HepG2 (cell line): ENCODE results near the gene DIP2C. TPM values are rescaled to one million over a fixed set of nuclear protein-coding genes. Genes with fewer than 3 reads are reported as not detected.

Experiments
- AKAP8 ChIP-seq: sonication (generic); formaldehyde crosslinking; IDR thresholded peaks from 2 replicates; pipeline ENCODE4 v1.5.1; 2020; ENCODE audit warnings: mild to moderate bottlenecking, missing genetic modification reagents
- ASH2L ChIP-seq: fragments of 300-600, 200-600 bp; sonication (generic); IDR thresholded peaks from 2 replicates; pipeline ENCODE4 v1.7.0; 2017; ENCODE audit warnings: low read depth, mild to moderate bottlenecking, moderate library complexity, mixed read lengths, low read length; ENCODE audit not compliant: insufficient read length
- ATF5 ChIP-seq: sonication (generic); formaldehyde crosslinking; IDR thresholded peaks from 2 replicates; pipeline ENCODE4 v1.4.0; 2020; ENCODE audit warnings: mild to moderate bottlenecking, low read depth, missing genetic modification reagents
- ATF7-NPFF ChIP-seq: sonication (generic); formaldehyde crosslinking; IDR thresholded peaks from 2 replicates; pipeline ENCODE4 v1.8.1; 2023; ENCODE audit warnings: mild to moderate bottlenecking, low read depth, missing genetic modification reagents, moderate library complexity
- CBFB ChIP-seq: sonication (generic); formaldehyde crosslinking; IDR thresholded peaks from 2 replicates; pipeline ENCODE4 v1.4.0; 2020; ENCODE audit warnings: missing genetic modification reagents
- CHD2 ChIP-seq: IDR thresholded peaks from 2 replicates; pipeline ENCODE4 v1.6.1; 2011; ENCODE audit warnings: low read depth, low read length, improper control_type of control experiment
- GABPB1 ChIP-seq: IDR thresholded peaks from 2 replicates; pipeline ENCODE4 v1.6.1; 2016; ENCODE audit warnings: mild to moderate bottlenecking, missing genetic modification reagents, moderate library complexity, missing compliant biosample characterization
- HMGXB4 ChIP-seq, 2 experiments: sonication (generic) in 1 of 2; formaldehyde crosslinking in 1 of 2; IDR thresholded peaks; 2 replicates each; pipeline versions ENCODE4 v1.4.0 to v1.6.1; 2018 to 2020; ENCODE audit warnings: missing genetic modification reagents in 2 of 2, borderline replicate concordance in 1 of 2, low read depth in 1 of 2, mild to moderate bottlenecking in 1 of 2, missing biosample characterization in 1 of 2
- HOXA3 ChIP-seq: sonication (generic); formaldehyde crosslinking; IDR thresholded peaks from 2 replicates; pipeline ENCODE4 v1.5.0; 2020; ENCODE audit warnings: missing genetic modification reagents
- MYNN ChIP-seq: sonication (generic); formaldehyde crosslinking; IDR thresholded peaks from 2 replicates; pipeline ENCODE4 v1.4.0; 2020; ENCODE audit warnings: mild to moderate bottlenecking, low read depth, missing genetic modification reagents
- NFATC3 ChIP-seq: sonication (generic); formaldehyde crosslinking; IDR thresholded peaks from 2 replicates; pipeline ENCODE4 v1.5.1; 2020; ENCODE audit warnings: mild to moderate bottlenecking, missing genetic modification reagents
- PATZ1 ChIP-seq: sonication (generic); formaldehyde crosslinking; IDR thresholded peaks from 2 replicates; pipeline ENCODE4 v1.4.0; 2020; ENCODE audit warnings: missing genetic modification reagents
- SIN3A ChIP-seq: IDR thresholded peaks from 2 replicates; pipeline ENCODE4 v1.6.1; 2011; ENCODE audit warnings: low read depth, mild to moderate bottlenecking, control low read depth, low read length, borderline replicate concordance
- SRSF4 ChIP-seq: fragments of 200-400 bp; formaldehyde crosslinking; IDR thresholded peaks from one replicate; pipeline ENCODE4 v1.6.1; 2018; ENCODE audit warnings: mild to moderate bottlenecking, low read depth, low read length, moderate library complexity; ENCODE audit not compliant: poor library complexity, severe bottlenecking
- ZFX ChIP-seq: sonication (generic); formaldehyde crosslinking; IDR thresholded peaks from 2 replicates; pipeline ENCODE4 v1.4.0; 2020; ENCODE audit warnings: mild to moderate bottlenecking, low read depth, missing genetic modification reagents, moderate library complexity
- ZNF432 ChIP-seq: sonication (generic); formaldehyde crosslinking; IDR thresholded peaks from 2 replicates; pipeline ENCODE4 v1.5.0; 2020; ENCODE audit warnings: missing genetic modification reagents, mild to moderate bottlenecking, borderline replicate concordance
- ZNF446 ChIP-seq: sonication (generic); formaldehyde crosslinking; IDR thresholded peaks from 2 replicates; pipeline ENCODE4 v1.5.0; 2020; ENCODE audit warnings: mild to moderate bottlenecking, missing genetic modification reagents
- ZNF503 ChIP-seq: sonication (generic); formaldehyde crosslinking; IDR thresholded peaks from 2 replicates; pipeline ENCODE4 v1.4.0; 2020; ENCODE audit warnings: missing genetic modification reagents
- ZNF543 ChIP-seq: sonication (generic); formaldehyde crosslinking; IDR thresholded peaks from 2 replicates; pipeline ENCODE4 v1.4.0; 2020; ENCODE audit warnings: mild to moderate bottlenecking, missing genetic modification reagents
- ZNF652 ChIP-seq: IDR thresholded peaks from 2 replicates; pipeline ENCODE4 v1.6.1; 2016; ENCODE audit warnings: low read depth, borderline replicate concordance
- ZNF879 ChIP-seq: sonication (generic); formaldehyde crosslinking; IDR thresholded peaks from 2 replicates; pipeline ENCODE4 v1.8.1; 2023; ENCODE audit warnings: missing genetic modification reagents
- polyA plus RNA-seq, 8 experiments: library from polyadenylated mRNA; depleted of rRNA in 3 of 8; stranded (reverse) in 7 of 8; unstranded in 1 of 8; fragments of >200 nt; fragmentation: Illumina TruSeq in 4 of 8; extraction: Trizol in 4 of 8; gene quantifications; 2 replicates each; pipeline versions ENCODE4 v1.2.1 to v1.2.3, GENCODE V29; 2011 to 2016; ENCODE audit warnings: low read depth in 4 of 8, missing spikeins in 1 of 8, mixed read lengths in 1 of 8; ENCODE audit not compliant: insufficient read depth in 1 of 8
- total RNA-seq, 5 experiments: library from RNA; depleted of rRNA; stranded (reverse); fragments of >200 nt; fragmentation: Illumina TruSeq; extraction: Trizol; gene quantifications; 2 replicates each; pipeline ENCODE4 v1.2.3, GENCODE V29; 2016; ENCODE audit warnings: low read depth in 1 of 5

DIP2C gene
- total and polyA plus RNA-seq, 2 of the 13 experiments (the other 11 are each of a cell fraction or from before 2014, with no cell fraction given): 2.2 to 2.7 TPM

GRCh38 chr10:688312-689120, 952 bp downstream of the DIP2C start (continued):
- no peak for TF ChIP-seq CBFB (CRISPR knock-in tag)
- TF ChIP-seq ASH2L: no peak
- TF ChIP-seq CHD2: no peak
- no peak; a peak in 2 of 4 replicates for TF ChIP-seq HMGXB4 (CRISPR knock-in tag; IDR thresholded peaks at IDR 0.05; ENCODE audit: borderline replicate concordance in 1 of 2, low read depth in 1 of 2)
- TF ChIP-seq ZNF432 (CRISPR knock-in tag): no peak
- TF ChIP-seq ZNF503 (CRISPR knock-in tag): no peak
- no peak for TF ChIP-seq ATF7-NPFF (CRISPR knock-in tag)
- peak; percentile 73 for TF ChIP-seq ZNF652 (CRISPR knock-in tag)
- TF ChIP-seq ATF5 (CRISPR knock-in tag): no peak
- 0 out of 2 replicates have a peak, but pooled peaks have one; percentile 58 for TF ChIP-seq SIN3A
- 0 out of 2 replicates have a peak, but pooled peaks have one; percentile 19 for TF ChIP-seq GABPB1
- no peak for TF ChIP-seq ZNF446 (CRISPR knock-in tag)
- no peak for TF ChIP-seq AKAP8 (CRISPR knock-in tag)
- no peak for TF ChIP-seq NFATC3
- no peak for TF ChIP-seq ZNF879 (CRISPR knock-in tag)
- no peak for TF ChIP-seq SRSF4
- no peak; the same call in 1 of the 2 replicates for TF ChIP-seq ZNF543 (CRISPR knock-in tag)
- TF ChIP-seq ZFX: peak; percentile 85
- 0 out of 2 replicates have a peak, but pooled peaks have one; percentile 11 for TF ChIP-seq HOXA3 (CRISPR knock-in tag)
- TF ChIP-seq PATZ1 (CRISPR knock-in tag): peak; percentile 32; the same call in 1 of the 2 replicates
- TF ChIP-seq MYNN (CRISPR knock-in tag): no peak
